GM23248 (cell line): ENCODE results near the gene FKBP5.

Experiments
- EZH2 ChIP-seq: fragments of 200-600 bp; sonication (generic); IDR thresholded peaks from 2 replicates; pipeline ENCODE4 v1.6.1; 2018; ENCODE audit warnings: antibody characterized with exemption, mild to moderate bottlenecking; ENCODE audit not compliant: insufficient read depth, poor library complexity, severe bottlenecking
- EZH2phosphoT487 ChIP-seq: fragments of 200-600 bp; sonication (generic); IDR thresholded peaks from 2 replicates; pipeline ENCODE4 v1.6.1; 2018; ENCODE audit warnings: antibody characterized with exemption, moderate library complexity, mild to moderate bottlenecking, low read depth; ENCODE audit not compliant: insufficient read depth

DNA sequence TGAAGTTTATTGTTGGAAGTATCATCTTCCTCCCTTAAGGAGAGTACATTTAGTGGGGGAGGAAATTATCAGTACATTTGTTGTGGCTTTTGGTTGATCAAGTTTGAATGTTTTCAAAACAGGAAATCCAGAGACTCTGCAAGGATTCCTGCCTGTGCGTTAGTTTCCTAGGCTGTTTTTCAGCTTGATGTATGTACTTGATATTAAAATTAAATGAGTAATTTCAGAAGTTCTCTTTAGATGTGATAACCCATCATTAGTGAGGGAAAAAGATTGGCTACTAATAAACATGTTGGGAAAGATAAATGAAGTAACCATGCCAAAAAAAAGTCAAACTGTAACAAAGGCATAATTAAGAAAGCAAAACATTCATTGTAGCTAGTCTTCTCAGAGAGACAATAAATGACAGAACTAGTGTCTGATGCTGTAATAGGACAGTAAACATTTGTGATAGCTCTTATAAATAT lies 88.0 kb downstream of the FKBP5 start:
- no peak for TF ChIP-seq EZH2phosphoT487
- TF ChIP-seq EZH2 = no peak
